MCF 10A (cell line): Measurements from ENCODE around the gene RAB10. TPM values are rescaled to one million over a fixed set of nuclear protein-coding genes. Genes with fewer than 3 reads are reported as not detected.

Experiments used
- BruUV-seq: library from RNA; stranded (reverse); fragments of 400-500 nt; replicated peaks from 2 replicates; lab custom pipeline; 2021; lab: Mats Ljungman, UMichigan
- CTCF ChIA-PET: fragments of 300-600 bp; sonication (Branson Sonifier 250); formaldehyde crosslinking; extraction: SDS; loops from one replicate; lab custom pipeline; 2021; ENCODE audit warnings: antibody characterized with exemption, inconsistent platforms; lab: Yijun Ruan, JAX
- POLR2A ChIA-PET: fragments of 300-600, 350-650 bp; sonication (Branson Sonifier 250); formaldehyde crosslinking; extraction: SDS; loops from one replicate; lab custom pipeline; 2020; ENCODE audit warnings: antibody characterized with exemption, inconsistent platforms; lab: Yijun Ruan, JAX
- DNase-seq: peaks from one replicate; pipeline ENCODE4 v3.0.0-alpha.2; 2018; ENCODE audit not compliant: unreplicated experiment
- H3K27ac Mint-ChIP-seq: one replicate; pipeline ENCODE4 v1.8.0; 2022; ENCODE audit warnings: mild to moderate bottlenecking, low read depth, mixed read lengths; ENCODE audit not compliant: unreplicated experiment
- H3K27me3 Mint-ChIP-seq: one replicate; pipeline ENCODE4 v1.8.0; 2022; ENCODE audit warnings: mixed read lengths; ENCODE audit not compliant: insufficient read depth, unreplicated experiment
- H3K36me3 Mint-ChIP-seq: one replicate; pipeline ENCODE4 v1.8.0; 2022; ENCODE audit warnings: mild to moderate bottlenecking, moderate library complexity, mixed read lengths; ENCODE audit not compliant: insufficient read depth, unreplicated experiment
- H3K4me1 Mint-ChIP-seq: one replicate; pipeline ENCODE4 v1.8.0; 2022; ENCODE audit warnings: mixed read lengths; ENCODE audit not compliant: insufficient read depth, unreplicated experiment
- H3K4me3 Mint-ChIP-seq: one replicate; pipeline ENCODE4 v1.8.0; 2022; ENCODE audit warnings: mild to moderate bottlenecking, moderate library complexity, mixed read lengths; ENCODE audit not compliant: unreplicated experiment
- H3K9me3 Mint-ChIP-seq: one replicate; pipeline ENCODE4 v1.8.0; 2022; ENCODE audit warnings: mixed read lengths; ENCODE audit not compliant: unreplicated experiment
- intact Hi-C: fragments of 100-400 bp; cut with micrococcal nuclease; formaldehyde crosslinking; loops from 2 replicates; pipeline ENCODE4 v1.14.1; 2022
- total RNA-seq: library from RNA; stranded (reverse); gene quantifications from 2 replicates; pipeline ENCODE4 v1.2.3, GENCODE V29; 2022
- TF ChIP-seq, protein P1 (sequence below): fragments of 200-600 bp; IDR thresholded peaks from one replicate; pipeline ENCODE4 v1.8.0; 2022; ENCODE audit warnings: antibody characterized with exemption, mild to moderate bottlenecking; ENCODE audit not compliant: unreplicated experiment

RAB10 gene
- total RNA-seq, 1 experiment from 2014 or later, result 147 TPM

DNA sequence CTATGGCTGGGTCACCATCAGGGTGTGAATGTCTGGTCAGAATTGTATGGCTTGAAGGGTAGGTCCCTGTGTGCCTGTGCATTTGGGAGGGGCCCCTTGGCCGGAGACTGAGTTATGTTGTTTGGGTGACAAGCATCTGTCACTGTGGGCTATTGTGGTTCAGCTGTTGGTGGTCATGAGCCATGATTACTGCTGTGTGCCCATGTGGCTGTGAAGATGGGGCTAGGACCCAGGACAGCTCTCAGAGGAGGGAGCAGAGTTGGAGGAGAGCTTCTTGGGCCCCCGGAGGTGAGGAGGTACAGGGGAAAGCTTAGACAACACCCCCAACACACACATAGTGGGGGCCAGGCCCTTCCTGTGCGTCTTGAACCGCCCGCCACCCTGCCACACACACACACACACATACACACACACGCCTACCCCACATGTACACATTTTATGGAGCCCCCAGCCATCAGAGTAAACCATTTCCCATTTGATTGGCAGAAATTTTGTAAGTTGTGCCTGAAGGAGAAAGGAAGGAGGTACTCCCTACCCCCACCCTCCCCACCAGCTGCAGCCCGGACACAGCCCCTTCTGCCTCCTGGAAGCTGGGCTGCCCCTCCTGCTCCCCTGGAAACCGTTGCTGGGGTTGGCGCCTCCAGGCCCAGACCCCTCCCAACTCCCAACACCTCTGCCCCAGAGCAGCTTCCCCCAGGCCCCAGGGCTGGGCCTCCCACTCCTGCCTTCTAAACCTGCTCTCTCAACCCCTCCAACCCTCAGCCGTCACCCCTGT, 141.0 kb downstream of the RAB10 start:
- TF ChIP-seq, protein P1, sequence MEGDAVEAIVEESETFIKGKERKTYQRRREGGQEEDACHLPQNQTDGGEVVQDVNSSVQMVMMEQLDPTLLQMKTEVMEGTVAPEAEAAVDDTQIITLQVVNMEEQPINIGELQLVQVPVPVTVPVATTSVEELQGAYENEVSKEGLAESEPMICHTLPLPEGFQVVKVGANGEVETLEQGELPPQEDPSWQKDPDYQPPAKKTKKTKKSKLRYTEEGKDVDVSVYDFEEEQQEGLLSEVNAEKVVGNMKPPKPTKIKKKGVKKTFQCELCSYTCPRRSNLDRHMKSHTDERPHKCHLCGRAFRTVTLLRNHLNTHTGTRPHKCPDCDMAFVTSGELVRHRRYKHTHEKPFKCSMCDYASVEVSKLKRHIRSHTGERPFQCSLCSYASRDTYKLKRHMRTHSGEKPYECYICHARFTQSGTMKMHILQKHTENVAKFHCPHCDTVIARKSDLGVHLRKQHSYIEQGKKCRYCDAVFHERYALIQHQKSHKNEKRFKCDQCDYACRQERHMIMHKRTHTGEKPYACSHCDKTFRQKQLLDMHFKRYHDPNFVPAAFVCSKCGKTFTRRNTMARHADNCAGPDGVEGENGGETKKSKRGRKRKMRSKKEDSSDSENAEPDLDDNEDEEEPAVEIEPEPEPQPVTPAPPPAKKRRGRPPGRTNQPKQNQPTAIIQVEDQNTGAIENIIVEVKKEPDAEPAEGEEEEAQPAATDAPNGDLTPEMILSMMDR, result no peak
- H3K4me3 Mint-ChIP-seq, result no peak overlapping the region
- no TSS peak for BruUV-seq
- ChIA-PET CTCF (interaction anchor here (0.6 to 1.7 kb wide), 2 partner anchors 22 to 570 kb away, joined by 3 to 5 read pairs; no protein-coding TSS in a partner anchor), POLR2A (no interaction called here)
- H3K27me3 Mint-ChIP-seq, result no peaks in the 10 kb centered on the region
- no peaks in the 10 kb centered on the region for H3K36me3 Mint-ChIP-seq
- no peak for DNase-seq
- peaks cover 6% of the 10 kb centered on the region for H3K4me1 Mint-ChIP-seq
- no peak overlapping the region for H3K27ac Mint-ChIP-seq
- H3K9me3 Mint-ChIP-seq, result no peaks in the 10 kb centered on the region
- intact Hi-C loops, result no loop called here

DNA sequence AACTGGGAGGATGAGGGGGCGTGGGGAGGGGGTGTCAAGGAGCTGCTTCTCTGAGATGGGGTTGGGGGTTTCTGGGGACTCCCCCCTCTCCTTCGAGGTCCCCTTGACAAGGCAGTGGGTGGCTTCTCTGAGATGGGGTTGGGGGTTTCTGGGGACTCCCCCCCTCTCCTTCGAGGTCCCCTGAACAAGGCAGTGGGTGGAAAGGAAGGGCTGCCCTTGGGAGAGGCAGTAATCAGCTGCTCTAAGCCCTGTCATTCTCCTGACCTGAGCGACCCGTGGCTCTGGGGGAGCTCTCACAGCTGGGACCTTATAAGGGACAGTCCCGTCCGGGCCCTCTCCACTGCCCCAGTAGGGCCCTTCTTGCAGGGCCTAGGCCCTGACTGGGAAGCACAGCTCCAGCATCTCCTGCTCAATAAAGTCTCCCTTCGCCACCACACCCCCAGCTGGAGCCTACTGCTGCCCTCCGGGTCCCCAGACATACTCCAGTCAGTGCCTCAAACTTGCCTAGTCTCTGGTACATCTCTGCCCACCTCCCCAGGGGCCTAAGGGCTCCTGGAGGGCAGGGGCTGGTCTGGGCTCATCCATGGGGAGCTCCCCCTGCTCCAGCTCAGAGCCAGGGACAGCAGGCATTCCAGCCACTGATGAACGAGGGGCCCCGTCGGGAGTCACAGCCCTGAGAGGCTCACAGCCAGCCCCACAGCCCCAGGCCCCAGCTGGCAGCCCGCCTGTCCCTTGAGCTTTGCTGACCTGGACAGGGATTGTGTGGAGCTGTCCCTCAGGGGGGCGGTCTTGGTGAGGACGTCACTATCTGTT, 141.8 kb downstream of the RAB10 start:
- TF ChIP-seq, protein P1, result no peak
- Mint-ChIP-seq H3K27ac (no peak overlapping the region), H3K9me3 (no peaks in the 10 kb centered on the region), H3K4me3 (no peak overlapping the region), H3K27me3 (no peaks in the 10 kb centered on the region), H3K4me1 (peaks cover 6% of the 10 kb centered on the region), H3K36me3 (no peaks in the 10 kb centered on the region)
- ChIA-PET CTCF (interaction anchor here (0.6 to 1.7 kb wide), 4 partner anchors 16 to 569 kb away, joined by 3 to 6 read pairs (median 4); no protein-coding TSS in a partner anchor), POLR2A (no interaction called here)
- no peak for DNase-seq
- intact Hi-C loops, result no loop called here
- BruUV-seq, result no TSS peak

DNA sequence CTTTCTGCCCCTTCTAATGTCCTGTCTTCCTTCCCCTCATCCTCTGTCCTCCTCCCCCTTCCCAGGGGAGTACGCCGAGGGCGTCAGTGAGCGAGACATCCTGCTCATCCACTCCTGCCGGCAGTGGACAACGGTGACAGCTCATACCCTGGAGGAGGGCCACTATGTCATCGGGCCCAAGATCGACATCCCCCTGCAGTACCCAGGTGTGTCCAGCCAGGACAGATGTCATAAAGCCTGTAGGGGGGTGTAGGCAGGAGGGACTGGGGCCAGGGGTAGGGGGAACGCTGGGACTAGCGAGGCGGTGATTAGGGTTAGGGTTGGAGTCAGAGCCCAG, 142.4 kb downstream of the RAB10 start:
- Mint-ChIP-seq H3K27me3 (no peaks in the 10 kb centered on the region), H3K4me1 (peaks cover 6% of the 10 kb centered on the region), H3K9me3 (no peaks in the 10 kb centered on the region), H3K36me3 (no peaks in the 10 kb centered on the region), H3K27ac (no peak overlapping the region), H3K4me3 (no peak overlapping the region)
- TF ChIP-seq, protein P1, result no peak
- CTCF ChIA-PET, result interaction anchor here (0.7 kb wide), 1 partner anchor 16 kb away, joined by 6 read pairs; no protein-coding TSS in a partner anchor
- BruUV-seq, result no TSS peak
- intact Hi-C loops, result no loop called here
- POLR2A ChIA-PET, result no interaction called here
- DNase-seq, result no peak

DNA sequence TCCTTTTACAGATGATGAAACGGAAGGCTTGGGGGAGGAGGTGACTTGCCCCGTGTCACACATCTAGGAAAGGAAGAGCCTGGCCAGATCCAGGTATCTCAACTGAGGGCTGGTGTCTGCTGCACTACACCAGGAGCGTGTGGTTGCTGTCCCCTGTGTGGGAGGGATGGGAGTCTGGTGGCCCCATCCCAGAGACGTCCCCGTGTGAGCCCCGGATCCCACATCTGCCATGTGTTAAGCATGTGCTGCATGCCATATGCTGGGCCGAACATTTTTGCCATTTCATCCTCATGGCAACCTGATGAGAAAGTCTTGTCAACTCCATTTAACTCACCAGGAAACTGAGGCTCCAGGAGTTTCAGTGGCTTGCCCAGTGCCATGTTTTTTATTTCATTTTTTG, 143.2 kb downstream of the RAB10 start:
- no peaks in the 10 kb centered on the region for H3K9me3 Mint-ChIP-seq
- no peak overlapping the region for H3K4me3 Mint-ChIP-seq
- BruUV-seq, result no TSS peak
- ChIA-PET CTCF (interaction anchor here (0.5 kb wide), 1 partner anchor 221 kb away, joined by 3 read pairs; no protein-coding TSS in a partner anchor), POLR2A (no interaction called here)
- TF ChIP-seq, protein P1, result no peak
- intact Hi-C loops, result no loop called here
- no peak overlapping the region for H3K27ac Mint-ChIP-seq
- H3K27me3 Mint-ChIP-seq, result no peaks in the 10 kb centered on the region
- no peak for DNase-seq
- H3K36me3 Mint-ChIP-seq, result no peaks in the 10 kb centered on the region
- H3K4me1 Mint-ChIP-seq, result peaks cover 6% of the 10 kb centered on the region
